Breast epithelium (tissue), 3 donors: ENCODE results near the gene RILPL2.

Source experiments
- CTCF ChIP-seq, 3 donors: fragments of 450-650 bp; IDR thresholded peaks; one replicate each; pipeline ENCODE4 v1.5.1; 2016 to 2017; ENCODE audit warnings: antibody characterized with exemption in 3 of 3, mild to moderate bottlenecking in 3 of 3, moderate library complexity in 3 of 3
- POLR2A ChIP-seq: fragments of 450-650 bp; IDR thresholded peaks from one replicate; pipeline ENCODE4 v1.6.1; 2016; ENCODE audit warnings: antibody characterized with exemption, mild to moderate bottlenecking, moderate library complexity
- POLR2AphosphoS5 ChIP-seq, 3 donors: sonication (generic); formaldehyde crosslinking; IDR thresholded peaks; one replicate each; pipeline ENCODE4 v1.6.1; 2017; ENCODE audit warnings: antibody characterized with exemption in 3 of 3

- TF ChIP-seq CTCF (IDR thresholded peaks at IDR 0.05) (no peak), POLR2A (no peak), POLR2AphosphoS5 (IDR thresholded peaks at IDR 0.05) (no peak)
Observed at GRCh38 chr12:123389560-123390351, 46.7 kb downstream of the RILPL2 start.
